GM19452 (cell line): ENCODE results near the gene VGF.

ENCODE experiments used
- ATAC-seq: cut with Tn5 transposase; IDR thresholded peaks from one replicate; pipeline ENCODE4 v1.9.1; 2021; ENCODE audit not compliant: unreplicated experiment

Gene VGF

GRCh38 chr7:101166909-101167644 lies 1.7 kb upstream of the VGF start:
- no peak for ATAC-seq

- ATAC-seq = no peak
Observed at GRCh38 chr7:101166648-101166908, 1.2 kb upstream of the VGF start.

DNA sequence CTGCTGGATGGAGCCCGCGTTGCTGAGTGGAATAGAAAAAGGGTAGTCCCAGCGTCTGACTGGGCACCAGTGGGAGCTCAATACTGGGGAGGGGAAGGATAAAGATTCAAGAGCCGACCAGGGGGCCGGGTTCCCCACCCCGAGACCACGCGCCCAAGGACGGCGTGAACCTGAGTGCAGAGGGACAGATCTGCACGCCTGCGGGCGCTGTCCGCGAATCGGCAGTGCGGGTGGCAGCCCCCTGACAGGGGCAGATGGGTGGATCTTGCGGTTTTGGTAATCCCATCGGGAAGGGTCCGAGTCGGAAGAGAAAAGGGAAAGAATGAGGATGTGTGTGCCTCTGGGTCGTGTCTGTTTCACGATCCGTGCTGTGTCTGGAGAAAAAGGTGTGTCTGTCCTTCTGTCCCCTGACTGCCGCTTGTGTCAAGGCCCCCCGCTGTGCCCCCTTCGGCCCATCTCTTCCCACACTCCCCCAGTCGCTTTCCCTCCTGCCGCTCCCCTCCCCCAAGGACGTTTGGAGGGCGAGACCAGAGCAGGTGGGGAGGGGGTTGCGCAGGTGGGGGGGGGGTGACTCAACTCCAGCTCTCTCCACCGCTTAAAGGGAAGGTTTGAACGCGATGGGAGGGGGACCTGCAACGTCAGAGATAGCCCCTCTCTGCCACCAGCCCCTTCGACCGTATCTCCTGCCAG lies 734 bp upstream of the VGF start:
- ATAC-seq = no peak

DNA sequence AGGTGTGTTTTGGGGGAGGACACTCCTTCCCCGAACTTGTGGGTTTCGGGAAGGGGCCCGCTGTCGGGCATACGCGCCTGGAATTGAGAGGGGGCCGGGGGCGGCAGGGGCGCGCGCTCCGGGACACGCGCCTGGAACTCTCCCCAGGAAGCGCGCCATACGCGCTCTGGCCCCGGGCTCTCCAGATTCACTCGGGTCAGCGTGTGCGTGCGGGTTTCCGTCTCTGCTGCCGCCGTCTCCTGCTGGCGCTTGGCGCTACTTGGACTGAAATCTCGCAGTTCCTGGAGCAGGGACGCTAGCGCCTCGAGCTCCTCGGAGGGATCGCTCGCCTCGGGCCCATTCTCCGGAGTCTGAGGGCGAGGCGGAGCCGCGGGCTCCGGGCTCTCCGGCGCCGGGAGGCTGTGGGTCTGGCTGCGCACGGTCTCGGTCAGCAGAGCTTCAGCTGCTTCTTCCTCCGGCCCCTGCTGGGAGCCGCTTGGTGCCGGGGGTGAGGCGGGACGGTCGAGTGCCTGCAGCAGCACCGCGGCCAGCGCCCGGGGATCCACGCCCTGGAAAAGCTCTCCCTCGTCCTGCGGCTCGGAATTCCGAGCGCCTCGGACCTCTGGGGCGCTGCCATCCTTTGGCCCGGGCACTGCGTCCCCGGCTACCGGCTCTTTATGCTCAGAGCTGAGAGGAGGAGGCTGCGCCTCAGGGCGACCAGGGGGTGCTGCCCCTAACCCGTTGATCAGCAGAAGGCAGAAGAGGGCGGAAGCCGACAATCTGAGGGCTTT lies 1.1 kb downstream of the VGF start:
- ATAC-seq = no peak

- ATAC-seq = no peak
Observed at GRCh38 chr7:101163279-101164070, 1.9 kb downstream of the VGF start.

- no peak for ATAC-seq
Observed at GRCh38 chr7:101162551-101163278, 2.7 kb downstream of the VGF start.

DNA sequence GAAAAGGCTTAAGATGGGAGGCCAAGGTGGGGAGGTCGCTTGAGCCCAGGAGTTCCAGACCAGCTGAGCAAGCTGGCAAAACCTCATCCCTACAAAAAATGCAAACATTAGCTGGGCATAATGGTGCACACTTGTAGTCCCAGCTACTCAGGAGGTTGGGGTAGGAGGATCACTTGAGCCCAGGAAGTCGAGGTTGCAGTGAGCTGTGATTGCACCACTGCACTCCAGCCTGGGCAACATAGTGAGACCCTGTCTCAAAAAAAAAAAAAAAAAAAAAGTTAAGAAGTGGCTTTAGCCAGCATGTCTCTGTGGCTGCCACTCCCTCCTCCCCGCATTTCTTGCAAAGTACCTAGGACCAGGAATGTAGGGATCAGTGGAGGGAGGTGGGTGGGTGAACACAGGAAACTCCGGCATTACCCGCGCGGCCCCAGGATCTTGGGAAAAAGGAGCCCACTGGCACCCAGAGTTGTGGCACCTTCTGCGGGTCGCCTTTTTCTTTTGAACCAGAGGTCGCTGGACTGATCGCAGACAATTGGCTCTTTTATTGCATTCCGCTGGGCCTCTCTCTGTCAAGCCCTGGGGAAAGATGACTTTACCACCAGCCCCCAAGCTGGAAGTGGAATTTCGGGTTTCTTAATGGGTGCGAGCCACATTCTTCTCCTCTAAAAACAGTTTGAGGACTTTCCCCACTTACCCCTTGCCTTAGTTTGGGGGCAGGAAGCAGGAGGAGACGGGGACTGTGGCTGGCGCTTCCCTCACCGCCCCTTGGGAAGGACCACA lies 3.5 kb downstream of the VGF start:
- no peak for ATAC-seq

DNA sequence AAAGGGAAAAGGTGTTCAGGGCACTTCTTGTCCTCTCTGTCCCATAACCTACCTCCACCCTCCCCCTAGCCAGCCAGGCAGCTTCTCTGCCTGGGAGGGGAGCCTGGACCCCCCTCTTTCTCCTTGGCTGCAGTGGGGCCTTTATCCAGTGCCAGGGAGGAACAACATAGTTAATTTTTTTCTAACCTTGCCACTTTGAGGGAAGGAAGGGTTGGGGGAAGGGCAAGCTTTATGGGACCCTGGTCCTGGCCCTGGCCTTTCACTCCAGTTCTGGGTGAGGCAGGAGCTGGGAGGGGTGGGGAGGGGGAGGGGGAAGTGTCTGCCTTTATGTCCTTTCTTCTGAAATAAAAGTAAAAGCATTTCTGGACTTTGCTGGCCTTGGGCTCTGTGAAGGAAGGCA lies 4.5 kb downstream of the VGF start:
- no peak for ATAC-seq

DNA sequence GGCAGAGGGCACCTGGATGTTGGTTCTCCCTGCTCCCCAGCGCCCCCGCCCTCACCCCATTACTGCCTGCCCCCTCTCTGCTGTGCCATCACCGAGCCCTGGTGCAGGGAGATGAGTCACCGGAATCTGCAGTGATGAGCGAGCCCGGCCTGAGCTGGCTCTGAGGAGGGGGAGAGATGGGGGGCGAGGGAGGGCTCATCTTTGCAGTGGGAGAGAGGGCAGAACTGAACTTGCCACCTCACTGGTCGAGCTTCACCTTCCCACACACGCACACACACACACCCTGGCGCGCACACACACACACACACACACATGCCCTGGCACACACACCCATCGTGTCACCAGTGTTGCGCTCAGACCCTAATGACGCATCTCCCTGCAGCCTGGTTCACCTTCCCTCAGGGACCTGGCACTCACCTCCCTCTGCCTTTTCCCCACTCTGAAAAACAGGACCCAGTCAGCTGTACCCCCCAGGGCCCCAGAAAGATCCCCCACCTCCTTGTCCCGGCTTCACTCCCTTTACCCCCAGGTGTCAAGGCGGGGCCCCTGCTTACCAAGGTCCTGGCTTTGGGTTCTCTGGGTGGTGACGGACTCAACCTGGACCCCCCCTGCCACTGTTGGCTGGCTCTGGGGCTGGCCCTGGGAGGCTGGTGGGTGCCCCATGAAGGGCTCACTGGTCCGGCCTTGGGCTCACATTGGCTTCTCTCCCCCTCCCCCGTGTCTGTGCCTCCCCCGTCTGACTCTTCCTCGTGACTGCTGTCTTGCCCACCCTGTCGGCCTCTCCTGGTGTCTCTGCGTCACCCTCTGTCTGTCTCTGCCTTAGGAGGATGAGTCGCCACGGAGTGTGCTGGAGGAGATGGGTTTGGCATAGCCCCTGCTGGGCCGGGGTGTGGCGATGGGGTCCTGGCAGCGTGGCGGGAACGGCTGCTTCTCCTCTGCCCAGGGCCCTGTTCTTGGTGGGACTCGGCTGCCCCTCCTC lies 5.4 kb downstream of the VGF start:
- no peak for ATAC-seq

- no peak for ATAC-seq
Observed at GRCh38 chr7:101156866-101157589, 8.3 kb downstream of the VGF start.

- ATAC-seq = no peak
Observed at GRCh38 chr7:101156277-101156676, 9.1 kb downstream of the VGF start.

DNA sequence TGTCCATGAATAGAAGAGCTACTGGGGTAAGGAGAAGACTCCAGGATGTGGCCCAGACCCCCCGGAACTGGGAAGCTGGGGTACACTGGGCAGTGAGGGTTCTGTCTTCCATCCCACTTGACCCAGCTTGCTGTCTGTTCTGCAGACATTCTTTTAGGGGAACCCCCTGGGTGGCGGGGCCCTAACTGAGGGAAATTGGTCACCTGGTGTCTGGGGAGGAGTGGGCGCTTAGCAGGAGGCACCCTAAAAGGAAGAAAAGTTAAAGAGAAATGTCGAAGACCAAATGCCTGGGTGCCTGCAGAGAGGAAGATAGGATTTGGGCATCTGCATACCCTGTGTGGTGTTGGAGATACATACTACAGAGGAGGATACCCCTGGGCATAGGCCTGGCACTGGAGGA lies 10.1 kb downstream of the VGF start:
- ATAC-seq = no peak

DNA sequence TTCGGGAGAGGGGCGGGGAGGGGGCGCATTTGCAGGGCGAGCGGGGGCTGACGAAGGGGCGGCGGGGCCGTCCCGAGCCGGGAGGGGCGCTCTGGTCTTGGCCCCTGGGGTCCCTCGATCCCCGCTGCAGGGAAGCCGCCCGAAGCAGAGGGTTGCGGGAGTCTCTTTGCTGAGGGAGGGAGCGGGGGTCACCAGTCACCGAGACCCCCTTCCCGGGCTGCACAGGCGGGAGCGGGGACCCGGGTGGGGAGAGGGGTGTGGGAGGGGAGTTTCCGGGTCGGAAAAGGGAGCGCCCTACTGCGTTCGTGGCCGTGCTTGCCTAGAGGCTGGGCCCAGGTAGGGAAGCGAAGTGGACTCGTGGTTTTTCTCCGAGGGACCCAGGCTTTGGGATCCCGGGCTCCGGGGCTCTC lies 10.7 kb downstream of the VGF start:
- ATAC-seq = no peak

- peak; percentile 83 for ATAC-seq
Observed at GRCh38 chr7:101153969-101154692, 11.2 kb downstream of the VGF start, which contains the start of gene AP1S1. Gene AP1S1, plus strand, starts transcription at chr7:101154476. Its CDS starts 39 bp downstream, at chr7:101154515.

GRCh38 chr7:101151908-101152651 lies 13.3 kb downstream of the VGF start:
- no peak for ATAC-seq

DNA sequence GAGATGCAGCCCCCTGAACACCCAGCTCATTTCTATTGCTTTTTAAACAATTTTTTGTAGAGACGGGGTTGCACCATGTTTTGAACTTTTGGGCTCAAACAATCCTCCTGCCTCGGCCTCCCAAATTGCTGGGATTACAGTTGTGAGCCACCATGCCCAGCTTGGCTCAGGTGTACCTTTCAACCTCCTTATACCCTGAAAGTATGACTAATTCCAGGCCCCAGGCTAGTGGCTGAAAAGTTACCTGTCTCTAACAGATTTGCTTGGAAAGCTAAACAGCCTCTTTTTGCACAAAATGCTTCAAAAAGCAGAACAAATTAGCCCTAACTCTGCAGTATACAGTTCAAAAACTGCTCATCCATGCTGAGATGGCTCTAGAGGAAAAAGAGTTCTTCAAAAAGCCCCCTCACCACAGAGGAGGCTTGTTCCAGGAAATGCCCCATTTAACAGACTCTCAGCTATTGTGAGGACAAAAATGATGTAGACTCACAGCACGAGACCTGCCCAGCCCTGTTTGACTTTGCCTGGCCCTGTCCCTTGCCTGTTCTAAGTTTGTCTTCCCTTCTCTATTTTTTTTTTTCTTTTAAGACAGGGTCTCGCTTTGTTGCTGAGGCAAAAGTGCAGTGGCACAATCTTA lies 24.5 kb downstream of the VGF start:
- no peak for ATAC-seq
